Bone marrow (tissue), 2 donors: ENCODE results near the gene IFNA17.
"Not testable (repeated sequence)": the region's sequence is repeated elsewhere in the genome, so short reads cannot be mapped to it uniquely, and the experiment has no call there.

Experiments used
- DNase-seq, 2 donors: peaks; one replicate each; lab custom pipeline; 2025; lab: John Stamatoyannopoulos, UW

Gene IFNA17

DNA sequence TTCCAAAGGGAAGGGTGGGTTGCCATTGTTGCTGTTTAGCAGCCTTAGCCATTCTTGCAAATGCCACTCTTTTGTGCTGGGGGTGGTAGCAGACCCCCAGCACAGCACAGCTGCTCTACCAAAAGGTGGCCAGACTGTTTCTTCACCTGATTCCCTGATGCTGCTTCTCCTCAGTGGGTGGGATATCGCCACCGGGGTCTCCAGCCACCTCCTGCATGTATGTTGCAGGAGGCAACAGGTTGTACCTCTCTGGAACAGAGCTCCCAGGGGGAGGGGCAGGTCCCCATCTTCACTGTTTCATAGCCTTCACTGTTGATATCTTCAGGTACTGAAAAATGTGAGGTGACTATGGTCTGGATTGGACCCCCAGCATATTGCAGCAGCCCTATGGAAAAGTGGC lies 17.2 kb downstream of the IFNA17 start:
- not testable (repeated sequence) for DNase-seq

GRCh38 chr9:21210311-21210710 lies 17.7 kb downstream of the IFNA17 start:
- no peak for DNase-seq

- DNase-seq: not testable (repeated sequence)
These were observed 21.0 kb downstream of the IFNA17 start, which contains the start of gene IFNA10 for GRCh38 chr9:21207043-21207442. Gene IFNA10 (minus strand): TSS chr9:21207143. CDS start chr9:21207097, 46 bp downstream.

GRCh38 chr9:21205204-21205603 lies 22.8 kb downstream of the IFNA17 start:
- no peak for DNase-seq

GRCh38 chr9:21202105-21202504 lies 25.9 kb downstream of the IFNA17 start, which contains the start of gene IFNA7:
Gene IFNA7 (minus strand): TSS chr9:21202205. CDS start chr9:21202165, 40 bp downstream.
- DNase-seq: not testable (repeated sequence)

GRCh38 chr9:21194867-21195776 lies 32.9 kb downstream of the IFNA17 start:
- DNase-seq: peak in 1 of 2 donors; percentile 54

DNA sequence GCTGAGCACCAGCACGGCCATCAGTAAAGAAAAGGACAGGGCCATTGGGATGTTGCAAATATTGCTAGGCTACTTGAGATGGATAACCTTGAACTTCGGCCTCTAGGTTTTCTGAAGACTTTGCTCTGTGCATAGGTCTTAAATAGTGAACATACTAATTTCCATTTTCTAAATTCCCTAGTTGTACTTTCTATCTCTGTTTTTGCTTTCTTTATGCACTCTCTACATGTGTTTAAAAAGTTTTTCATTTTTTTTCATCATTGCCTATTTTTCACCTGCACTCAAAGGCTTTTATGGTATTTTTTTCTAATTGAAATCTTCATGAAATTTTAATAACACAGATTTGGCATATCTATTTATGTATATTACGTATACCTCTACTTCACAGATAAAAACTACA lies 40.5 kb downstream of the IFNA17 start, which contains the start of gene IFNA4:
Gene IFNA4 (minus strand): TSS at position 101 of the 400 bp plus-strand sequence. CDS start 56 bp downstream, at position 45.
- DNase-seq: not testable (repeated sequence)

GRCh38 chr9:21182810-21183736 lies 44.9 kb downstream of the IFNA17 start:
- DNase-seq: peak in 1 of 2 donors; percentile 61
